ENCODE results near the gene TTLL12.

The TTLL12 gene

GRCh38 chr22:43186272-43187170 is at the start of gene TTLL12:
TSS of gene TTLL12 (minus strand) at chr22:43187134. CDS start at chr22:43187069, 65 bp downstream.
- DNase-seq (ENCODE audit: low read depth in 3 of 3), result peak; percentile 23 to 51 (median 43)

- no peak for DNase-seq (ENCODE audit: low read depth in 3 of 3)
Measured at GRCh38 chr22:43235445-43236409, 48.8 kb upstream of the TTLL12 start.

GRCh38 chr22:43234264-43234988 is 47.5 kb upstream of the TTLL12 start:
- no peak for DNase-seq (ENCODE audit: low read depth in 3 of 3)

- DNase-seq (ENCODE audit: low read depth in 3 of 3), result no peak
Measured at GRCh38 chr22:43233529-43233928, 46.6 kb upstream of the TTLL12 start.

- no peak for DNase-seq (ENCODE audit: low read depth in 3 of 3)
Measured at GRCh38 chr22:43232445-43232844, 45.5 kb upstream of the TTLL12 start.

GRCh38 chr22:43231724-43232034 is 44.7 kb upstream of the TTLL12 start:
- DNase-seq (ENCODE audit: low read depth in 3 of 3), result no peak

- DNase-seq (ENCODE audit: low read depth in 3 of 3), result peak; percentile 51 to 69 (median 52)
Measured at GRCh38 chr22:43230971-43231723, 44.2 kb upstream of the TTLL12 start.

GRCh38 chr22:43230571-43230970 is 43.6 kb upstream of the TTLL12 start:
- no peak for DNase-seq (ENCODE audit: low read depth in 3 of 3)

GRCh38 chr22:43228863-43229262 is 41.9 kb upstream of the TTLL12 start:
- no peak for DNase-seq (ENCODE audit: low read depth in 3 of 3)

GRCh38 chr22:43228330-43228729 is 41.4 kb upstream of the TTLL12 start:
- no peak for DNase-seq (ENCODE audit: low read depth in 3 of 3)

GRCh38 chr22:43227239-43227630 is 40.3 kb upstream of the TTLL12 start:
- no peak for DNase-seq (ENCODE audit: low read depth in 3 of 3)

GRCh38 chr22:43226377-43227238 is 39.7 kb upstream of the TTLL12 start:
- no peak for DNase-seq (ENCODE audit: low read depth in 3 of 3)

- no peak for DNase-seq (ENCODE audit: low read depth in 3 of 3)
Measured at GRCh38 chr22:43225609-43226008, 38.7 kb upstream of the TTLL12 start.

GRCh38 chr22:43222987-43223386 is 36.1 kb upstream of the TTLL12 start:
- no peak for DNase-seq (ENCODE audit: low read depth in 3 of 3)

GRCh38 chr22:43222262-43222661 is 35.3 kb upstream of the TTLL12 start:
- DNase-seq (ENCODE audit: low read depth in 3 of 3), result no peak

GRCh38 chr22:43220625-43221380 is 33.9 kb upstream of the TTLL12 start:
- no peak for DNase-seq (ENCODE audit: low read depth in 3 of 3)

GRCh38 chr22:43218786-43219185 is 31.9 kb upstream of the TTLL12 start:
- no peak for DNase-seq (ENCODE audit: low read depth in 3 of 3)

GRCh38 chr22:43217285-43218030 is 30.5 kb upstream of the TTLL12 start:
- no peak for DNase-seq (ENCODE audit: low read depth in 3 of 3)

GRCh38 chr22:43216738-43217137 is 29.8 kb upstream of the TTLL12 start:
- no peak for DNase-seq (ENCODE audit: low read depth in 3 of 3)
